H9 (cell line): ENCODE results near the gene UEVLD. TPM values are rescaled to one million over a fixed set of nuclear protein-coding genes. Genes with fewer than 3 reads are reported as not detected.

Experiments used
- DNase-seq: peaks from one replicate; pipeline ENCODE4 v3.0.0-alpha.2; 2017
- H2AFZ ChIP-seq: one replicate; pipeline ENCODE4 v1.6.1; 2013; ENCODE audit warnings: mild to moderate bottlenecking, low read length, control low read depth, moderate library complexity
- H2AK5ac ChIP-seq: 2 replicates; pipeline ENCODE4 v1.6.1; 2013; ENCODE audit warnings: low read length, control low read depth, mixed read lengths; ENCODE audit not compliant: insufficient read length
- H2BK120ac ChIP-seq: one replicate; pipeline ENCODE4 v1.6.1; 2013; ENCODE audit warnings: low read depth, mild to moderate bottlenecking, low read length, control low read depth, inconsistent platforms; ENCODE audit not compliant: poor library complexity, severe bottlenecking
- H2BK12ac ChIP-seq: 2 replicates; pipeline ENCODE4 v1.6.1; 2013; ENCODE audit warnings: low read length, control low read depth, mixed read lengths, low read depth; ENCODE audit not compliant: insufficient read length
- H2BK15ac ChIP-seq: 2 replicates; pipeline ENCODE4 v1.6.1; 2013; ENCODE audit warnings: low read depth, low read length, control low read depth
- H2BK20ac ChIP-seq: one replicate; pipeline ENCODE4 v1.6.1; 2013; ENCODE audit warnings: low read depth, mild to moderate bottlenecking, low read length, control low read depth, inconsistent platforms; ENCODE audit not compliant: poor library complexity, severe bottlenecking
- H2BK5ac ChIP-seq: 2 replicates; pipeline ENCODE4 v1.6.1; 2013; ENCODE audit warnings: low read length, control low read depth, mixed read lengths; ENCODE audit not compliant: insufficient read length
- H3K14ac ChIP-seq: 2 replicates; pipeline ENCODE4 v1.6.1; 2013; ENCODE audit warnings: low read length, control low read depth; ENCODE audit not compliant: insufficient read depth
- H3K18ac ChIP-seq: 2 replicates; pipeline ENCODE4 v1.6.1; 2013; ENCODE audit warnings: low read depth, mild to moderate bottlenecking, mixed read lengths, low read length, control low read depth; ENCODE audit not compliant: insufficient read length
- H3K23ac ChIP-seq: 2 replicates; pipeline ENCODE4 v1.6.1; 2013; ENCODE audit warnings: low read length, control low read depth, mixed read lengths, low read depth; ENCODE audit not compliant: insufficient read length
- H3K23me2 ChIP-seq: 2 replicates; pipeline ENCODE4 v1.6.1; 2013; ENCODE audit warnings: low read depth, mild to moderate bottlenecking, mixed read lengths, low read length, control low read depth; ENCODE audit not compliant: insufficient read length, poor library complexity, severe bottlenecking
- H3K27ac ChIP-seq: 2 replicates; pipeline ENCODE4 v1.5.1; 2013; ENCODE audit warnings: low read length, control low read depth, mixed read lengths, low read depth; ENCODE audit not compliant: insufficient read length
- H3K27me3 ChIP-seq: 2 replicates; pipeline ENCODE4 v1.6.1; 2013; ENCODE audit warnings: low read length, control low read depth, inconsistent platforms; ENCODE audit not compliant: insufficient read depth
- H3K4ac ChIP-seq: 2 replicates; pipeline ENCODE4 v1.6.1; 2013; ENCODE audit warnings: low read depth, mild to moderate bottlenecking, control low read depth, inconsistent platforms, low read length, moderate library complexity
- H3K4me1 ChIP-seq: 2 replicates; pipeline ENCODE4 v1.6.1; 2013; ENCODE audit warnings: low read length, control low read depth, inconsistent platforms; ENCODE audit not compliant: insufficient read depth
- H3K4me2 ChIP-seq: 2 replicates; pipeline ENCODE4 v1.6.1; 2013; ENCODE audit warnings: low read length, control low read depth, mixed read lengths; ENCODE audit not compliant: insufficient read length, insufficient read depth
- H3K56ac ChIP-seq: 2 replicates; pipeline ENCODE4 v1.6.1; 2013; ENCODE audit warnings: low read depth, mild to moderate bottlenecking, mixed read lengths, low read length, control low read depth; ENCODE audit not compliant: insufficient read length
- H3K79me1 ChIP-seq: 2 replicates; pipeline ENCODE4 v1.6.1; 2013; ENCODE audit warnings: low read depth, mild to moderate bottlenecking, moderate library complexity, low read length, control low read depth, inconsistent platforms; ENCODE audit not compliant: insufficient read depth, poor library complexity, severe bottlenecking
- H3K79me2 ChIP-seq: 2 replicates; pipeline ENCODE4 v1.6.1; 2013; ENCODE audit warnings: low read length, control low read depth, inconsistent platforms; ENCODE audit not compliant: insufficient read depth
- H3K9ac ChIP-seq: 2 replicates; pipeline ENCODE4 v1.6.1; 2013; ENCODE audit warnings: low read length, control low read depth, mixed read lengths; ENCODE audit not compliant: insufficient read length; ENCODE audit errors: extremely low read depth
- H3K9me3 ChIP-seq: one replicate; pipeline ENCODE4 v1.6.1; 2013; ENCODE audit warnings: low read depth, low read length, inconsistent platforms; ENCODE audit not compliant: control insufficient read depth
- H3T11ph ChIP-seq: one replicate; pipeline ENCODE4 v1.6.1; 2013; ENCODE audit warnings: mild to moderate bottlenecking, low read length, control low read depth, inconsistent platforms
- H4K20me1 ChIP-seq: one replicate; pipeline ENCODE4 v1.6.1; 2013; ENCODE audit not compliant: control insufficient read depth, insufficient read length, insufficient read depth
- H4K5ac ChIP-seq: 2 replicates; pipeline ENCODE4 v1.6.1; 2013; ENCODE audit warnings: low read depth, mild to moderate bottlenecking, mixed read lengths, low read length, control low read depth; ENCODE audit not compliant: insufficient read length
- H4K8ac ChIP-seq: replicated peaks from 2 replicates; pipeline ENCODE4 v1.6.1; 2013; ENCODE audit warnings: low read length, control low read depth, mixed read lengths, low read depth; ENCODE audit not compliant: insufficient read length
- H4K91ac ChIP-seq: 2 replicates; pipeline ENCODE4 v1.6.1; 2013; ENCODE audit warnings: low read depth, mild to moderate bottlenecking, moderate library complexity, mixed read lengths, low read length, control low read depth; ENCODE audit not compliant: insufficient read length
- H3K27ac Mint-ChIP-seq, 3 experiments: 2 replicates in 2 of 3; 3 replicates in 1 of 3; pipeline ENCODE4 v1.8.0; 2020 to 2021; ENCODE audit warnings: mixed read lengths in 3 of 3, mild to moderate bottlenecking in 1 of 3, moderate library complexity in 1 of 3
- H3K27me3 Mint-ChIP-seq: 2 replicates; pipeline ENCODE4 v1.8.0; 2021; ENCODE audit warnings: low read depth, mild to moderate bottlenecking, moderate library complexity, mixed read lengths
- H3K36me3 Mint-ChIP-seq, 3 experiments: 2 replicates in 2 of 3; 3 replicates in 1 of 3; pipeline ENCODE4 v1.8.0; 2020 to 2021; ENCODE audit warnings: low read depth in 3 of 3, mixed read lengths in 3 of 3; ENCODE audit not compliant: insufficient read depth in 1 of 3
- H3K4me1 Mint-ChIP-seq, 2 experiments: 2 replicates each; pipeline ENCODE4 v1.8.0; 2020; ENCODE audit warnings: mixed read lengths in 2 of 2
- H3K4me3 Mint-ChIP-seq, 2 experiments: 2 replicates in 1 of 2; 3 replicates in 1 of 2; pipeline ENCODE4 v1.8.0; 2020 to 2021; ENCODE audit warnings: mild to moderate bottlenecking in 2 of 2, mixed read lengths in 2 of 2, moderate library complexity in 1 of 2
- H3K9me3 Mint-ChIP-seq, 2 experiments: 2 replicates in 1 of 2; 3 replicates in 1 of 2; pipeline ENCODE4 v1.8.0; 2020; ENCODE audit warnings: mild to moderate bottlenecking in 2 of 2, mixed read lengths in 2 of 2, moderate library complexity in 1 of 2
- total RNA-seq: library from RNA; stranded (reverse); gene quantifications from 2 replicates; pipeline ENCODE4 v1.2.1, GENCODE V29; 2021
- TF ChIP-seq, protein P1 (sequence below): fragments of 200-600 bp; sonication (generic); conservative IDR thresholded peaks from 3 replicates; pipeline ENCODE4 v1.8.0; 2021; ENCODE audit warnings: antibody characterized with exemption, mild to moderate bottlenecking

The UEVLD gene
- total RNA-seq, 1 experiment from 2014 or later: 7.9 TPM

DNA sequence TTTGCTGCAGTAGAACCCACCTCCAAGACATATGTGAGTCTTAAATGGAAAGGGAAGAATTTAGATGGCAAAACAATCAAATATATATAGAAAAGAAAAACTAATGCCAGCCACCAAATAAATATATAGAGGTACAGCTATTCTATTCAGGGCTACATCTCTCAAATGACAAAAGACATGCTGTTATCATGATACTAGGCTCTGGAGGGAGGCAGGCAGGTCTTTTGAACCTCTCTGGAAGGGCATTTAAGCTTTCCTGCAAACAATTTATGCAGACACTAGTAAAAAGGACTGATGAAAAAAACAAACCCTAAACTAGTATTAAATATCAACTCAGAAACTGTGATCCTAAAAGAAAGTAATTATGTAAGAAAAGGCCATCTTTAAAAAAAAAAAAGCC is 24.4 kb downstream of the UEVLD start:
- peaks cover 6 to 7% of the 10 kb centered on the region in 2 experiments; a peak in 2 of 4 replicates for H3K4me1 Mint-ChIP-seq
- Histone ChIP-seq H3K18ac (no peak overlapping the region), H3K9ac (no peak overlapping the region), H2BK120ac (no peak overlapping the region), H2BK5ac (no peak overlapping the region), H2BK12ac (no peak overlapping the region), H4K8ac (no peak overlapping the region), H3K23me2 (no peaks in the 10 kb centered on the region), H3K4me1 (no peaks in the 10 kb centered on the region), H3K4me2 (no peak overlapping the region), H3K79me1 (no peaks in the 10 kb centered on the region), H3K4ac (no peak overlapping the region), H4K91ac (no peak overlapping the region), H3K27me3 (no peaks in the 10 kb centered on the region), H2BK15ac (no peak overlapping the region), H3K79me2 (no peaks in the 10 kb centered on the region), H2AK5ac (no peak overlapping the region), H4K20me1 (no peaks in the 10 kb centered on the region), H2BK20ac (no peak overlapping the region), H3T11ph (no peak overlapping the region), H3K14ac (no peak overlapping the region), H2AFZ (no peak overlapping the region), H4K5ac (no peak overlapping the region), H3K27ac (no peak overlapping the region), H3K23ac (no peak overlapping the region), H3K56ac (no peak overlapping the region), H3K9me3 (no peaks in the 10 kb centered on the region)
- DNase-seq: no peak
- H3K9me3 Mint-ChIP-seq: no peaks in the 10 kb centered on the region
- no peaks in the 10 kb centered on the region for H3K27me3 Mint-ChIP-seq
- no peaks in the 10 kb centered on the region for H3K36me3 Mint-ChIP-seq
- no peak overlapping the region for H3K4me3 Mint-ChIP-seq
- TF ChIP-seq, protein P1, sequence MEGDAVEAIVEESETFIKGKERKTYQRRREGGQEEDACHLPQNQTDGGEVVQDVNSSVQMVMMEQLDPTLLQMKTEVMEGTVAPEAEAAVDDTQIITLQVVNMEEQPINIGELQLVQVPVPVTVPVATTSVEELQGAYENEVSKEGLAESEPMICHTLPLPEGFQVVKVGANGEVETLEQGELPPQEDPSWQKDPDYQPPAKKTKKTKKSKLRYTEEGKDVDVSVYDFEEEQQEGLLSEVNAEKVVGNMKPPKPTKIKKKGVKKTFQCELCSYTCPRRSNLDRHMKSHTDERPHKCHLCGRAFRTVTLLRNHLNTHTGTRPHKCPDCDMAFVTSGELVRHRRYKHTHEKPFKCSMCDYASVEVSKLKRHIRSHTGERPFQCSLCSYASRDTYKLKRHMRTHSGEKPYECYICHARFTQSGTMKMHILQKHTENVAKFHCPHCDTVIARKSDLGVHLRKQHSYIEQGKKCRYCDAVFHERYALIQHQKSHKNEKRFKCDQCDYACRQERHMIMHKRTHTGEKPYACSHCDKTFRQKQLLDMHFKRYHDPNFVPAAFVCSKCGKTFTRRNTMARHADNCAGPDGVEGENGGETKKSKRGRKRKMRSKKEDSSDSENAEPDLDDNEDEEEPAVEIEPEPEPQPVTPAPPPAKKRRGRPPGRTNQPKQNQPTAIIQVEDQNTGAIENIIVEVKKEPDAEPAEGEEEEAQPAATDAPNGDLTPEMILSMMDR: no peak
- H3K27ac Mint-ChIP-seq: no peak overlapping the region; a peak in 1 of 7 replicates
